AG10803 (cell line): ENCODE results near the gene OBSCN.

Source experiments
- DNase-seq: peaks from one replicate; pipeline ENCODE4 v3.0.0; 2010; ENCODE audit warnings: low read depth
- H3K4me3 ChIP-seq: 2 replicates; pipeline ENCODE4 v1.5.1; 2011; ENCODE audit warnings: mild to moderate bottlenecking, low read length, control low read depth
- TF ChIP-seq, protein P1 (sequence below): conservative IDR thresholded peaks from 2 replicates; pipeline ENCODE4 v1.5.1; 2011; ENCODE audit warnings: mild to moderate bottlenecking, low read length, control low read depth, inconsistent platforms

The OBSCN gene

DNA sequence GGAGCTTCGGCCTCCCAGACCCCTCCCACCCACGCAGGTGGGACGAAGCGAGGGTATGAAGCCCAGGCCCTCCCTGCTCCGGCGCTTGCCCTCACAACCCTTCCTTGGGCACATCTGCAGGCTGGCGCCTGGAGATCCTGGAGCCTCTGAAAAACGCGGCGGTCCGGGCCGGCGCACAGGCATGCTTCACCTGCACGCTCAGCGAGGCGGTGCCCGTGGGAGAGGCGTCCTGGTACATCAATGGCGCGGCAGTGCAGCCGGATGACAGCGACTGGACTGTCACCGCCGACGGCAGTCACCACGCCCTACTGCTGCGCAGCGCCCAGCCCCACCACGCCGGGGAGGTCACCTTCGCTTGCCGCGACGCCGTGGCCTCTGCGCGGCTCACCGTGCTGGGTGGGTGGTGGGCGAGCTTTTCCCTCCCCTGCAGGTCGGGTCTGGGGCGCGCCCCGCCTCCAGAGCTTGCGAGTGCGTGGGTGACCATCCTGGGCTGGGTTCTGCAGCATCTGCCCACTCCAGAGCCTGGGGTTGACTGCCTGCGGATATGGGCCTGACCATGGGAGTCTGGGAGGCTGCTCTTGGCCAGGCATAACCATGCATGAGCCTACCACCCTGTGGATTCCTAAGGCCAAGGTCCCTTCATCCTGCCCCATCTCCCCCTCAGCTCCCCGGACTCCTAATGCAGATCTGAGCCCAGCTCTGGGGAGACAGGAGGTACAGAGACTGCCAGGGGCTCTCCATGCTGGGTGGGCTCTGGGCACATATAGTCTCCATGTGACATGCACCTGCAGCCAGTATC is 108.9 kb downstream of the OBSCN start:
- DNase-seq = no peak
- H3K4me3 ChIP-seq = no peak overlapping the region
- TF ChIP-seq, protein P1, sequence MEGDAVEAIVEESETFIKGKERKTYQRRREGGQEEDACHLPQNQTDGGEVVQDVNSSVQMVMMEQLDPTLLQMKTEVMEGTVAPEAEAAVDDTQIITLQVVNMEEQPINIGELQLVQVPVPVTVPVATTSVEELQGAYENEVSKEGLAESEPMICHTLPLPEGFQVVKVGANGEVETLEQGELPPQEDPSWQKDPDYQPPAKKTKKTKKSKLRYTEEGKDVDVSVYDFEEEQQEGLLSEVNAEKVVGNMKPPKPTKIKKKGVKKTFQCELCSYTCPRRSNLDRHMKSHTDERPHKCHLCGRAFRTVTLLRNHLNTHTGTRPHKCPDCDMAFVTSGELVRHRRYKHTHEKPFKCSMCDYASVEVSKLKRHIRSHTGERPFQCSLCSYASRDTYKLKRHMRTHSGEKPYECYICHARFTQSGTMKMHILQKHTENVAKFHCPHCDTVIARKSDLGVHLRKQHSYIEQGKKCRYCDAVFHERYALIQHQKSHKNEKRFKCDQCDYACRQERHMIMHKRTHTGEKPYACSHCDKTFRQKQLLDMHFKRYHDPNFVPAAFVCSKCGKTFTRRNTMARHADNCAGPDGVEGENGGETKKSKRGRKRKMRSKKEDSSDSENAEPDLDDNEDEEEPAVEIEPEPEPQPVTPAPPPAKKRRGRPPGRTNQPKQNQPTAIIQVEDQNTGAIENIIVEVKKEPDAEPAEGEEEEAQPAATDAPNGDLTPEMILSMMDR = no peak

DNA sequence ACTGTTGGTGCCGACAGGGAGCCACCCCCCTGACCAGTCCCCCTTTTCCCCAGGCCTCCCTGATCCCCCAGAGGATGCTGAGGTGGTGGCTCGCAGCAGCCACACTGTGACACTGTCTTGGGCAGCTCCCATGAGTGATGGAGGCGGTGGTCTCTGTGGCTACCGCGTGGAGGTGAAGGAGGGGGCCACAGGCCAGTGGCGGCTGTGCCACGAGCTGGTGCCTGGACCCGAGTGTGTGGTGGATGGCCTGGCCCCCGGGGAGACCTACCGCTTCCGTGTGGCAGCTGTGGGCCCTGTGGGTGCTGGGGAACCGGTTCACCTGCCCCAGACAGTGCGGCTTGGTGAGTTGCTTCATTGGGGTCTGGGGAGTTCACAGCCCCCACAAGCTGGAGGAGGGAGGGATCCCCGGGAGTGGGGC is 109.6 kb downstream of the OBSCN start:
- TF ChIP-seq, protein P1 = no peak
- H3K4me3 ChIP-seq = no peak overlapping the region
- DNase-seq = no peak

DNA sequence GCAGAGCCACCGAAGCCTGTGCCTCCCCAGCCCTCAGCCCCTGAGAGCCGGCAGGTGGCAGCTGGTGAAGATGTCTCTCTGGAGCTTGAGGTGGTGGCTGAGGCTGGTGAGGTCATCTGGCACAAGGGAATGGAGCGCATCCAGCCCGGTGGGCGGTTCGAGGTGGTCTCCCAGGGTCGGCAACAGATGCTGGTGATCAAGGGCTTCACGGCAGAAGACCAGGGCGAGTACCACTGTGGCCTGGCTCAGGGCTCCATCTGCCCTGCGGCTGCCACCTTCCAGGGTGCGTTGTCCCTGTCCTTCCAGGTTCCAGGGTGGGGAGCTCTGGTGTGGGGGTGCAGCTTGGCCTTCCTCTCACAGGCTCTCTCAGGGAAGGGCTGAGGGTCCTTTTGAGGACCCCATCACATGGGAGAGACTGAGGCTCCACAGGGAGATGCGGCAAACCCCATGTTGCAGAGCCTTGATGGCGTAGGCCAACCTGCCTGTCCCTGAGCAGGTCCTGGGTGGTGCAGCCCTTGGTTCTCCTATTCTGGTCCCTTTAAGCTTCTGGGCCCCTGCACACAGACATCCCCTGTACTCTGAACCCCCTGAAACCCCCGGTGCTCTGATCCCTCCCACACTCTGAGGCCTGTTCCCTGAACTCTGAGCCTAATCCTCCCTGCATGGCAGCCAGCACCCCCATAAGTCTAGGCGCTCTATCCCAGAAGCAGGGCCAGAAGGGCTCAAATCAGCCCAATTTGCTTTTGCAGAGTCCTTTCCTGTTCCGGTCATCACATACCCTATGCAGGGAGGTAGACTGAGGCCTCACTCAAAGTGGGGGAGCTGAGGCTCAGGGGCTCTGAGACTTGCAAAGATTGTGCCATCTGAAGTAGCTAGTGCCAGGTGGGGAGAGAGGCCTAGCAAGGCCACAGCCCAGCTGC is 110.3 kb downstream of the OBSCN start:
- TF ChIP-seq, protein P1 = no peak
- no peak overlapping the region for H3K4me3 ChIP-seq
- DNase-seq = no peak

DNA sequence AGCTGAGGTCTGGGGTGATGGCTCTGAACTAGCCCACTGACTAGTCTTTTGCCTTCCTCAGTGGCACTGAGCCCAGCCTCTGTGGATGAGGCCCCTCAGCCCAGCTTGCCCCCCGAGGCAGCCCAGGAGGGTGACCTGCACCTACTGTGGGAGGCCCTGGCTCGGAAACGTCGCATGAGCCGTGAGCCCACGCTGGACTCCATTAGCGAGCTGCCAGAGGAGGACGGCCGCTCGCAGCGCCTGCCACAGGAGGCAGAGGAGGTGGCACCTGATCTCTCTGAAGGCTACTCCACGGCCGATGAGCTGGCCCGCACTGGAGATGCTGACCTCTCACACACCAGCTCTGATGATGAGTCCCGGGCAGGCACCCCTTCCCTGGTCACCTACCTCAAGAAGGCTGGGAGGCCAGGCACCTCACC is 111.0 kb downstream of the OBSCN start:
- TF ChIP-seq, protein P1 = no peak
- no peak overlapping the region for H3K4me3 ChIP-seq
- no peak for DNase-seq

DNA sequence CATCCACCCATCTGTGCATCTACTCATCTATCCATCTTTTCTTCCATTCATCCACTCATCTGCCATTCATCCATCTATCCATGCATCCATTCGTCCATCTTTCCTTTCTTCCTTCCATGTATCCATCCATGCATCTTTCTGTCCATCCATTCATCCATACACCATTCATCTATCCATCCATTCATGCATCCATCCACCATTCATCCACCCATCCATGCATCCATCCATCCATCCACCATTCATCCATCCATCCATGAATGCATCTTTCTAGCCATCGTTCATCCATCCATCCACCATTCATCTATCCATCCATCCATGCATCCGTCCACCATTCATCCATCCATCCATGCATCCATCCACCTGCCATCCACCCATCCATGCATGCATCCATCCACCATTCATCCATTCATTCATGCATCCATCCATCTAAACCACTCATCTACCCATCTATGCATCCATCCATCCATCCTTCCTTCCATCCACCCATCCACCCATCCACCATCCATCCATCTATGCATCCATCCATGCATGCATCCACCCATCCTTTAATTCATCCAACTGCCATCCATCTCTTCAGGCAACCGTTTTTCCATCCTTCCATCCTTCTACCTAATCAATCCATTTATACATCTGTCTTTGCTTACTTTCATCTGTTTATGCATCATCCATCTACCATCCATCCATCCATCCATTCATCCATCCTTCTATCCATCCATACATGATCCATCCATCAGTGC is 111.7 kb downstream of the OBSCN start:
- H3K4me3 ChIP-seq = no peak overlapping the region
- TF ChIP-seq, protein P1 = no peak
- no peak for DNase-seq

DNA sequence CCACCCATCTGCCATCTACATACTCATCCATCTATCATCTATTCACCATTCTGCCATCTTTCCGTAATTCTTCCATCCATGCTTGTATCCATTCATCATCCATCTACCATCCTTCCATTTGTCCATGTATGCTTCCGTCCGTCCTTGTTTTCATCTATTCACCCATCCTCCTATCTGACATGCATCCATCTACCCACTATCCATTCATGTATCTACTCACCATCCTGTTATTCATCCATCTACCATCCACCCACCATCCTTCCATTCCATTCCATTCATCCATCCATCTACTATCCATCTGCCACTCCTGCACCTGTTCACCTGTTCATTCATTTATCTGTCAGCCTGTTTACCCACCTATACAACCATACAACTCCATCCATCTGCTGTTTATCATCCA is 112.5 kb downstream of the OBSCN start:
- no peak for DNase-seq
- no peak overlapping the region for H3K4me3 ChIP-seq
- TF ChIP-seq, protein P1 = no peak
